ENCODE measurements around the gene GAP43.

- TF ChIP-seq POLR2A (IDR thresholded peaks at IDR 0.05; ENCODE audit: extremely low read depth, insufficient read length) = no peak
- TF ChIP-seq CTCF (IDR thresholded peaks at IDR 0.05; ENCODE audit: low read depth, low read length) = no peak
These were observed 70.6 kb downstream of the GAP43 start for GRCh38 chr3:115693868-115694267.
